HG03066 (cell line): Measurements from ENCODE around the gene TMIGD3.
"Not testable (repeated sequence)": the region's sequence is repeated elsewhere in the genome, so short reads cannot be mapped to it uniquely, and the experiment has no call there.

Experiments
- ATAC-seq: cut with Tn5 transposase; IDR thresholded peaks from one replicate; pipeline ENCODE4 v1.9.1; 2021; ENCODE audit warnings: low read depth; ENCODE audit not compliant: unreplicated experiment

Gene TMIGD3

GRCh38 chr1:111503585-111504060 lies at the start of gene TMIGD3, which contains the start of gene ADORA3:
Gene TMIGD3, minus strand, starts transcription at chr1:111503633. Its CDS starts 279 bp downstream, at chr1:111503354.
Gene ADORA3, minus strand, starts transcription at chr1:111503633. Its CDS starts 279 bp downstream, at chr1:111503354.
- ATAC-seq: no peak

GRCh38 chr1:111553196-111553595 lies 49.8 kb upstream of the TMIGD3 start:
- no peak for ATAC-seq

- no peak for ATAC-seq
These were observed 49.2 kb upstream of the TMIGD3 start for GRCh38 chr1:111552587-111552986.

GRCh38 chr1:111551623-111552411 lies 48.4 kb upstream of the TMIGD3 start:
- ATAC-seq: no peak

GRCh38 chr1:111547786-111548185 lies 44.4 kb upstream of the TMIGD3 start:
- not testable (repeated sequence) for ATAC-seq

GRCh38 chr1:111542187-111542586 lies 38.8 kb upstream of the TMIGD3 start:
- ATAC-seq: no peak

- no peak for ATAC-seq
These were observed 38.3 kb upstream of the TMIGD3 start for GRCh38 chr1:111541721-111542120.

GRCh38 chr1:111540928-111541327 lies 37.5 kb upstream of the TMIGD3 start:
- no peak for ATAC-seq

GRCh38 chr1:111538343-111539025 lies 35.1 kb upstream of the TMIGD3 start:
- no peak for ATAC-seq

GRCh38 chr1:111535256-111536191 lies 32.1 kb upstream of the TMIGD3 start:
- no peak for ATAC-seq

GRCh38 chr1:111520053-111520452 lies 16.6 kb upstream of the TMIGD3 start:
- ATAC-seq: no peak

GRCh38 chr1:111517469-111518225 lies 14.2 kb upstream of the TMIGD3 start:
- ATAC-seq: no peak

- ATAC-seq: peak; percentile 52
These were observed 12.6 kb upstream of the TMIGD3 start for GRCh38 chr1:111516005-111516535.

GRCh38 chr1:111515291-111516004 lies 12.0 kb upstream of the TMIGD3 start:
- peak; percentile 13 for ATAC-seq

- ATAC-seq: no peak
These were observed 10.1 kb upstream of the TMIGD3 start for GRCh38 chr1:111513410-111514020.

- ATAC-seq: no peak
These were observed 9.5 kb upstream of the TMIGD3 start for GRCh38 chr1:111512931-111513330.

- ATAC-seq: no peak
These were observed 8.9 kb upstream of the TMIGD3 start for GRCh38 chr1:111512132-111512889.

GRCh38 chr1:111511370-111511769 lies 7.9 kb upstream of the TMIGD3 start:
- ATAC-seq: no peak
